K562 (cell line): ENCODE results near the gene OBSL1. TPM values are rescaled to one million over a fixed set of nuclear protein-coding genes. Genes with fewer than 3 reads are reported as not detected.

Experiments used
- ATAC-seq: fragments of 200-7000 bp; cut with Tn5 transposase; 3 replicates; pipeline ENCODE4 v1.9.1; 2020; ENCODE audit warnings: moderate library complexity
- Bru-seq: library from RNA; stranded (reverse); fragments of 400-500 nt; gene quantifications from one replicate; lab custom pipeline; 2021; lab: Mats Ljungman, UMichigan
- BruChase-seq, 2 experiments: library from RNA; stranded (reverse); fragments of 400-500 nt; gene quantifications; one replicate each; lab custom pipeline; 2021; lab: Mats Ljungman, UMichigan
- BruUV-seq: library from RNA; stranded (reverse); fragments of 400-500 nt; replicated peaks from 2 replicates; lab custom pipeline; 2021; lab: Mats Ljungman, UMichigan
- CTCF ChIA-PET: fragments of 300-600 bp; formaldehyde crosslinking; extraction: SDS; loops from one replicate; lab custom pipeline; 2021; ENCODE audit warnings: low intra/inter-chr PET ratio; lab: Yijun Ruan, JAX
- POLR2A ChIA-PET: fragments of 300-600, 350-650 bp; sonication (Branson Sonifier 250); formaldehyde crosslinking; extraction: SDS; loops from one replicate; lab custom pipeline; 2021; ENCODE audit warnings: antibody characterized with exemption, inconsistent platforms; lab: Yijun Ruan, JAX
- DNase-seq, 4 experiments: peaks; one replicate each; pipeline versions ENCODE4 v3.0.0 to v3.0.0-alpha.2; 2011 to 2018; ENCODE audit warnings: low spot score in 3 of 4, mixed read lengths in 3 of 4; ENCODE audit errors: extremely low read depth in 1 of 4
- FAIRE-seq: peaks from 2 replicates; lab custom pipeline; 2011; peaks lifted over from hg19 to GRCh38; lab: Jason Lieb, UNC
- H2AFZ ChIP-seq: 2 replicates; pipeline ENCODE4 v1.6.0; 2011; ENCODE audit warnings: low read depth, low read length, control low read depth, inconsistent platforms
- H3K27ac ChIP-seq: fragments of 200-600 bp; 3 replicates; pipeline ENCODE4 v1.8.0; 2011; ENCODE audit warnings: low read depth, mild to moderate bottlenecking, control low read depth, inconsistent platforms, low read length, moderate library complexity, mixed read lengths; ENCODE audit errors: extremely low read depth
- H3K27me3 ChIP-seq, 2 experiments: fragments of 300-600 bp in 1 of 2; 2 replicates in 1 of 2; 3 replicates in 1 of 2; pipeline versions ENCODE4 v1.6.0 to v1.8.0; 2011; ENCODE audit warnings: inconsistent platforms in 2 of 2, low read length in 2 of 2, mild to moderate bottlenecking in 1 of 2, mixed read lengths in 1 of 2, moderate library complexity in 1 of 2; ENCODE audit not compliant: control insufficient read depth in 2 of 2, insufficient read depth in 2 of 2
- H3K36me3 ChIP-seq: fragments of 300-600 bp; 3 replicates; pipeline ENCODE4 v1.8.0; 2011; ENCODE audit warnings: mild to moderate bottlenecking, low read length, inconsistent platforms; ENCODE audit not compliant: control insufficient read depth, insufficient read depth
- H3K4me1 ChIP-seq, 2 experiments: fragments of 200-600 bp in 1 of 2; replicated peaks in 1 of 2; 2 replicates in 1 of 2; 3 replicates in 1 of 2; pipeline versions ENCODE4 v1.5.1 to v1.8.0; 2011; ENCODE audit warnings: inconsistent platforms in 2 of 2, low read length in 2 of 2, mild to moderate bottlenecking in 1 of 2, mixed read lengths in 1 of 2, moderate library complexity in 1 of 2; ENCODE audit not compliant: control insufficient read depth in 2 of 2, insufficient read depth in 2 of 2
- H3K4me2 ChIP-seq: 2 replicates; pipeline ENCODE4 v1.6.1; 2011; ENCODE audit warnings: low read length, control low read depth, inconsistent platforms, mixed read lengths; ENCODE audit not compliant: insufficient read depth
- H3K4me3 ChIP-seq: fragments of 200-600 bp; sonication (generic), shearing (Covaris generic); 2 replicates; pipeline ENCODE4 v1.5.1; 2016; ENCODE audit warnings: control low read depth, inconsistent platforms
- H3K79me2 ChIP-seq: fragments of 200-600 bp; 3 replicates; pipeline ENCODE4 v1.8.0; 2011; ENCODE audit warnings: low read length, inconsistent platforms; ENCODE audit not compliant: control insufficient read depth, insufficient read depth
- H3K9ac ChIP-seq, 2 experiments: 2 replicates each; pipeline versions ENCODE4 v1.6.0 to v1.6.1; 2011; ENCODE audit warnings: low read depth in 2 of 2, low read length in 2 of 2, control low read depth in 1 of 2, inconsistent platforms in 1 of 2, mild to moderate bottlenecking in 1 of 2, mixed read lengths in 1 of 2; ENCODE audit not compliant: insufficient read depth in 1 of 2
- H3K9me1 ChIP-seq: one replicate; pipeline ENCODE4 v1.6.0; 2011; ENCODE audit warnings: inconsistent platforms, mild to moderate bottlenecking, low read length, moderate library complexity; ENCODE audit not compliant: control insufficient read depth, insufficient read depth
- H3K9me3 ChIP-seq: replicated peaks from 2 replicates; pipeline ENCODE4 v1.5.1; 2011; ENCODE audit warnings: low read depth, low read length, inconsistent platforms; ENCODE audit not compliant: control insufficient read depth, insufficient read depth
- H4K20me1 ChIP-seq: replicated peaks from 2 replicates; pipeline ENCODE4 v1.6.1; 2011; ENCODE audit warnings: low read length, inconsistent platforms, mixed read lengths; ENCODE audit not compliant: control insufficient read depth, insufficient read depth
- ARNT ChIP-seq, 2 experiments: fragments of 450-650 bp; IDR thresholded peaks; 2 replicates each; pipeline ENCODE4 v1.6.1; 2016; ENCODE audit warnings: mild to moderate bottlenecking in 1 of 2
- ETV6 ChIP-seq, 3 experiments: fragments of 150-350 bp in 1 of 3; sonication (generic) in 1 of 3; formaldehyde crosslinking in 1 of 3; IDR thresholded peaks; 2 replicates each; pipeline versions ENCODE4 v1.6.1 to v1.8.0; 2014 to 2022; ENCODE audit warnings: borderline replicate concordance in 2 of 3, low read depth in 2 of 3, antibody characterized with exemption in 1 of 3, low read length in 1 of 3, mild to moderate bottlenecking in 1 of 3, missing genetic modification reagents in 1 of 3
- GABPB2 ChIP-seq: fragments of 250-450 bp; sonication (Bioruptor Pico); conservative IDR thresholded peaks from 2 replicates; pipeline ENCODE4 v1.5.1; 2021; ENCODE audit warnings: mild to moderate bottlenecking
- KLF16 ChIP-seq: IDR thresholded peaks from 2 replicates; pipeline ENCODE4 v1.6.1; 2016; ENCODE audit warnings: antibody characterized with exemption
- RB1 ChIP-seq: fragments of 450-650 bp; IDR thresholded peaks from 2 replicates; pipeline ENCODE4 v1.6.1; 2017; ENCODE audit warnings: low read depth, mild to moderate bottlenecking
- RBM15 ChIP-seq: fragments of 200-400 bp; formaldehyde crosslinking; IDR thresholded peaks from 2 replicates; pipeline ENCODE4 v1.6.1; 2018; ENCODE audit warnings: mild to moderate bottlenecking, low read length, moderate library complexity; ENCODE audit not compliant: insufficient read depth
- TGIF2 ChIP-seq: sonication (generic); formaldehyde crosslinking; IDR thresholded peaks from 2 replicates; pipeline ENCODE4 v1.8.1; 2022; ENCODE audit warnings: mild to moderate bottlenecking, missing genetic modification reagents, moderate library complexity
- ZBTB9 ChIP-seq: fragments of 450-650 bp; formaldehyde crosslinking; IDR thresholded peaks from 2 replicates; pipeline ENCODE4 v1.4.0; 2020; ENCODE audit warnings: mild to moderate bottlenecking, moderate library complexity
- WGBS: fragments of 100-300 bp; shearing (Covaris generic); methylation state at CpG from one replicate; pipeline ENCODE4 v1.1.6; 2016; ENCODE audit warnings: low coverage, mixed read lengths; ENCODE audit not compliant: insufficient coverage; ENCODE audit errors: missing lambda C conversion rate; 5-methylcytosine and 5-hydroxymethylcytosine counted together
- in situ Hi-C: fragments of 300-500 bp; cut with MboI; formaldehyde crosslinking; loops from 4 replicates; pipeline ENCODE4 v1.15.0; 2018; ENCODE audit warnings: inconsistent platforms, mixed read lengths
- intact Hi-C: fragments of 100-400 bp; cut with micrococcal nuclease; formaldehyde crosslinking; loops from 2 replicates; pipeline ENCODE4 v1.14.2; 2022
- long read RNA-seq, 3 experiments: library from polyadenylated mRNA in 2 of 3; library from RNA in 1 of 3; unstranded in 2 of 3; stranded (forward) in 1 of 3; transcript quantifications; one replicate each; pipeline ENCODE4 v2.0.0, GENCODE V29; 2019 to 2022
- polyA minus RNA-seq, 3 experiments: library from RNA; depleted of rRNA, polyadenylated mRNA; stranded (reverse); fragments of >200 nt; gene quantifications; 2 replicates each; pipeline ENCODE4 v1.2.3, GENCODE V29; 2011
- polyA plus RNA-seq, 8 experiments: library from polyadenylated mRNA; depleted of rRNA in 4 of 8; stranded (reverse) in 5 of 8; unstranded in 3 of 8; fragments of >200 nt; fragmentation: Nextera tagmentation in 2 of 8; fragmentation: Illumina TruSeq in 1 of 8; extraction: Ambion mirVana in 2 of 8; extraction: Trizol in 1 of 8; gene quantifications; 2 replicates each; pipeline versions ENCODE4 v1.2.1 to v1.2.3, GENCODE V29; 2011 to 2014; ENCODE audit warnings: inconsistent platforms in 1 of 8, missing spikeins in 1 of 8
- total RNA-seq, 7 experiments: library from RNA; depleted of rRNA in 6 of 7; stranded (reverse); fragments of >200 nt in 6 of 7; fragmentation: Illumina TruSeq in 2 of 7; extraction: Trizol in 2 of 7; gene quantifications; 2 replicates each; pipeline versions ENCODE4 v1.2.1 to v1.2.3, GENCODE V29; 2011 to 2021; ENCODE audit warnings: low replicate concordance in 1 of 7
- TF ChIP-seq, protein P1 (sequence below), 2 experiments: fragments of 450-650 bp in 1 of 2; sonication (generic) in 1 of 2; formaldehyde crosslinking; conservative IDR thresholded peaks; 2 replicates each; pipeline versions ENCODE4 v1.4.0 to v1.8.1; 2020 to 2022; ENCODE audit warnings: mild to moderate bottlenecking in 1 of 2, missing genetic modification reagents in 1 of 2

The OBSL1 gene
- total RNA-seq (2011; cell fraction: chromatin; rRNA removed; ENCODE audit: low replicate concordance) = 21.4 and 68.9 TPM in 2 replicates
- 49.9 and 55.4 TPM in 2 replicates for total RNA-seq (2011; cell fraction: nucleolus; rRNA removed)
- total RNA-seq (2011; cell fraction: nucleoplasm; rRNA removed) = 22.7 and 27.9 TPM in 2 replicates
- total RNA-seq (2014; rRNA removed) (14.9 and 19.2 TPM in 2 replicates), total RNA-seq (2014; rRNA removed; fragmentation: Illumina TruSeq; extraction: Trizol) (2.5 and 3.0 TPM in 2 replicates), total RNA-seq (2015; rRNA removed; fragmentation: Illumina TruSeq; extraction: Trizol) (8.6 and 9.6 TPM in 2 replicates), total RNA-seq (2021) (24.5 and 26.6 TPM in 2 replicates), polyA plus RNA-seq (2011; rRNA removed) (10.2 and 14.7 TPM in 2 replicates), polyA plus RNA-seq (2014; fragmentation: Illumina TruSeq; extraction: Trizol) (6.8 and 12.6 TPM in 2 replicates), polyA plus RNA-seq (2014; fragmentation: Nextera tagmentation; extraction: Ambion mirVana) (1 to 10 TPM; 1.2 to 1.9 TPM), polyA plus RNA-seq (2014; rRNA removed) (19.3 and 19.8 TPM in 2 replicates), polyA minus RNA-seq (2011; rRNA and poly(A)+ RNA removed) (6.2 and 8.2 TPM in 2 replicates), Bru-seq, nascent RNA (percentile 49 among the genes with signal in this experiment), BruChase-seq, experiment 1, labeled RNA remaining after a 2-hour chase (percentile 35 among the genes with signal in this experiment), BruChase-seq, experiment 2, labeled RNA remaining after a 6-hour chase (percentile 39 among the genes with signal in this experiment)
- 9.2 and 21.4 TPM in 2 replicates for polyA plus RNA-seq (2011; cell fraction: cytosol; rRNA removed)
- 91.1 and 133 TPM in 2 replicates for polyA plus RNA-seq (2011; cell fraction: nucleus; rRNA removed)
- polyA plus RNA-seq (2012) = 27.0 and 40.4 TPM in 2 replicates
- 14.2 and 18.7 TPM in 2 replicates for polyA minus RNA-seq (2011; cell fraction: cytosol; rRNA and poly(A)+ RNA removed)
- 17.0 and 18.6 TPM in 2 replicates for polyA minus RNA-seq (2011; cell fraction: nucleus; rRNA and poly(A)+ RNA removed)
- long read RNA-seq, experiment 1, transcript OBSL1-202 (9 exons, 3,297 nt) = major isoform, 19 of 44 reads
- long read RNA-seq, experiment 1, partial matches to known transcripts = 12 of 44 reads
- long read RNA-seq, experiment 1, other reads (novel, unspliced or antisense) = 11 of 44 reads
- long read RNA-seq, experiment 2, transcript OBSL1-202 (9 exons, 3,297 nt) = major isoform, 14 of 30 reads
- long read RNA-seq, experiment 2, partial matches to known transcripts = 11 of 30 reads
- long read RNA-seq, experiment 2, other reads (novel, unspliced or antisense) = 5 of 30 reads
- long read RNA-seq, experiment 3, partial matches to known transcripts = 4 of 6 reads
- long read RNA-seq, experiment 3, other reads (novel, unspliced or antisense) = 2 of 6 reads

- H2AFZ ChIP-seq = peak within 1 kb of the TSS; percentile 76
- POLR2A ChIA-PET = interaction anchor here (1.0 to 2.5 kb wide), 4 partner anchors 9 to 25 kb away, joined by 3 to 12 read pairs (median 7); partner anchors contain the start of gene STK11IP
- intact Hi-C loops (loop anchor here (1.0 to 2.0 kb wide), 2 partner anchors 24 to 27 kb away; partner anchors contain the start of gene TMEM198), in situ Hi-C loops (no loop called here)
- peaks cover 7% of the 10 kb centered on the region for H3K79me2 ChIP-seq
- no TSS peak for BruUV-seq
- CTCF ChIA-PET = interaction anchor here (0.8 kb wide), 1 partner anchor 70 kb away, joined by 6 read pairs; no protein-coding TSS in a partner anchor
- H3K9me3 ChIP-seq = no peaks in the 10 kb centered on the region
- ATAC-seq (peak; percentile 71), FAIRE-seq (peak; percentile 96), DNase-seq (peak; percentile 83 to 91 (median 85))
- H3K36me3 ChIP-seq = peaks cover 8% of the 10 kb centered on the region; the same call in 1 of the 3 replicates
- H3K4me2 ChIP-seq = peak within 1 kb of the TSS; percentile 79
- 0% methylated on average over 10 of the region's 42 CpGs for WGBS
- peaks cover 26 to 61% of the 10 kb centered on the region in 2 experiments; a peak in 4 of 5 replicates for H3K4me1 ChIP-seq
- peak within 1 kb of the TSS; percentile 90 for H3K27ac ChIP-seq
- H3K4me3 ChIP-seq = peak within 1 kb of the TSS; percentile 47
- H3K9me1 ChIP-seq = no peaks in the 10 kb centered on the region
- H4K20me1 ChIP-seq = no peaks in the 10 kb centered on the region
- peak within 1 kb of the TSS; percentile 81 to 94 for H3K9ac ChIP-seq
- no peaks in the 10 kb centered on the region for H3K27me3 ChIP-seq
- TF ChIP-seq TGIF2 (CRISPR knock-in tag) (no peak), GABPB2 (CRISPR knock-in tag) (no peak), ETV6 (IDR thresholded peaks at IDR 0.05; ENCODE audit: borderline replicate concordance in 1 of 2, low read depth in 2 of 2, low read length in 1 of 2) (no peak), ETV6 (CRISPR knock-in tag; IDR thresholded peaks at IDR 0.05; ENCODE audit: borderline replicate concordance) (no peak), RBM15 (no peak), RB1 (no peak), ARNT (IDR thresholded peaks at IDR 0.05) (peak; percentile 59 to 78; a peak in 2 of 4 replicates), KLF16 (peak; percentile 43; the same call in 1 of the 2 replicates), ZBTB9 (no peak)
- TF ChIP-seq, protein P1, sequence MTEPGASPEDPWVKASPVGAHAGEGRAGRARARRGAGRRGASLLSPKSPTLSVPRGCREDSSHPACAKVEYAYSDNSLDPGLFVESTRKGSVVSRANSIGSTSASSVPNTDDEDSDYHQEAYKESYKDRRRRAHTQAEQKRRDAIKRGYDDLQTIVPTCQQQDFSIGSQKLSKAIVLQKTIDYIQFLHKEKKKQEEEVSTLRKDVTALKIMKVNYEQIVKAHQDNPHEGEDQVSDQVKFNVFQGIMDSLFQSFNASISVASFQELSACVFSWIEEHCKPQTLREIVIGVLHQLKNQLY (CRISPR knock-in tag; conservative IDR thresholded peaks at IDR 0.05) = no peak
These were observed at the start of gene OBSL1 for GRCh38 chr2:219571311-219572236. OBSL1 (minus strand) TSS chr2:219571539; CDS start chr2:219571232, 307 bp downstream.
